ENCODE results near the gene JMJD7. TPM values are rescaled to one million over a fixed set of nuclear protein-coding genes. Genes with fewer than 3 reads are reported as not detected.

JMJD7 gene
- total and polyA plus RNA-seq, 9 of the 15 experiments (the other 6 are each of a cell fraction or from before 2014, with no cell fraction given) = 1.2 to 13.9 (median 6.1) TPM

DNA sequence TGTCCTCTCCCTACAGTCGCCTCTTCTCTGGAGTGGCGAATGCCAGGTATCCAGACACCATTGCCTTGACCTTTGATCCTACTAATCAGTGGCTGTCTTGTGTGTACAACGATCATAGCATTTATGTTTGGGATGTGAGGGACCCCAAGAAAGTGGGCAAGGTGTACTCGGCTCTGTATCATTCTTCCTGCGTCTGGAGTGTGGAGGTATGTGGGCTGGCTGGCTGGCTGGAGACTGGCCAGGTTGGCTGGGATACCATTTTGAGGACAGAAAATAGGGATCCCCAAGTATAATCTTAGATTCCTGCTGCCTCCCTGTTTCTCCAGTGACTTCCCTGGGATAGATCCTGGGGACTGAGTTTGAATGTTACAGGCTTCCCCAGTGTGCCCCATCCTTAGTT lies 13.4 kb upstream of the JMJD7 start:
- H3K4me2 ChIP-seq (ENCODE audit: insufficient read depth, low read length) = no peak overlapping the region
- intact Hi-C loops (cut with micrococcal nuclease) = loop anchor here (5.0 kb wide), 1 partner anchor 88 kb away; no protein-coding TSS in a partner anchor
- no TSS peak for BruUV-seq (replicated peaks)
- no peaks in the 10 kb centered on the region for H3K9me1 ChIP-seq (ENCODE audit: control insufficient read depth, insufficient read depth, low read length)
- H3K9me3 ChIP-seq (replicated peaks; ENCODE audit: control insufficient read depth, insufficient read depth, low read depth, low read length) = no peaks in the 10 kb centered on the region
- H3K4me1 ChIP-seq (replicated peaks in 1 of 2; ENCODE audit: control insufficient read depth in 2 of 2, insufficient read depth in 2 of 2, low read length in 2 of 2) = peaks cover 3 to 7% of the 10 kb centered on the region in 2 experiments; a peak in 3 of 5 replicates
- FAIRE-seq = no peak
- H4K20me1 ChIP-seq (replicated peaks; ENCODE audit: control insufficient read depth, insufficient read depth, low read length) = 0 out of 2 replicates have a peak, but pooled peaks cover 4% of the 10 kb centered on the region
- H2AFZ ChIP-seq (ENCODE audit: low read depth, low read length) = no peak overlapping the region
- H3K9ac ChIP-seq (ENCODE audit: insufficient read depth in 1 of 2, low read depth in 2 of 2, low read length in 2 of 2) = no peak overlapping the region
- H3K79me2 ChIP-seq (ENCODE audit: control insufficient read depth, insufficient read depth, low read length) = no peaks in the 10 kb centered on the region
- ATAC-seq = no peak
- ChIA-PET POLR2A (no interaction called here), CTCF (ENCODE audit: low intra/inter-chr PET ratio) (no interaction called here)
- no peak overlapping the region for H3K27ac ChIP-seq (ENCODE audit: extremely low read depth, low read depth, low read length)
- no peak for DNase-seq (ENCODE audit: extremely low read depth in 1 of 4, low spot score in 3 of 4)
- peaks cover 7% of the 10 kb centered on the region; the same call in 2 of the 3 replicates for H3K36me3 ChIP-seq (ENCODE audit: control insufficient read depth, insufficient read depth, low read length)
- WGBS (ENCODE audit: insufficient coverage, low coverage, missing lambda C conversion rate) = 69% methylated on average over 5 of the region's 5 CpGs
- H3K4me3 ChIP-seq = no peak overlapping the region
- no peaks in the 10 kb centered on the region for H3K27me3 ChIP-seq (ENCODE audit: control insufficient read depth in 2 of 2, insufficient read depth in 2 of 2, low read length in 2 of 2)
- in situ Hi-C loops (cut with MboI) = loop anchor here (5.0 to 25.0 kb wide), 3 partner anchors 42 to 352 kb away; partner anchors contain the start of gene MAPKBP1
- TF ChIP-seq, protein P1, sequence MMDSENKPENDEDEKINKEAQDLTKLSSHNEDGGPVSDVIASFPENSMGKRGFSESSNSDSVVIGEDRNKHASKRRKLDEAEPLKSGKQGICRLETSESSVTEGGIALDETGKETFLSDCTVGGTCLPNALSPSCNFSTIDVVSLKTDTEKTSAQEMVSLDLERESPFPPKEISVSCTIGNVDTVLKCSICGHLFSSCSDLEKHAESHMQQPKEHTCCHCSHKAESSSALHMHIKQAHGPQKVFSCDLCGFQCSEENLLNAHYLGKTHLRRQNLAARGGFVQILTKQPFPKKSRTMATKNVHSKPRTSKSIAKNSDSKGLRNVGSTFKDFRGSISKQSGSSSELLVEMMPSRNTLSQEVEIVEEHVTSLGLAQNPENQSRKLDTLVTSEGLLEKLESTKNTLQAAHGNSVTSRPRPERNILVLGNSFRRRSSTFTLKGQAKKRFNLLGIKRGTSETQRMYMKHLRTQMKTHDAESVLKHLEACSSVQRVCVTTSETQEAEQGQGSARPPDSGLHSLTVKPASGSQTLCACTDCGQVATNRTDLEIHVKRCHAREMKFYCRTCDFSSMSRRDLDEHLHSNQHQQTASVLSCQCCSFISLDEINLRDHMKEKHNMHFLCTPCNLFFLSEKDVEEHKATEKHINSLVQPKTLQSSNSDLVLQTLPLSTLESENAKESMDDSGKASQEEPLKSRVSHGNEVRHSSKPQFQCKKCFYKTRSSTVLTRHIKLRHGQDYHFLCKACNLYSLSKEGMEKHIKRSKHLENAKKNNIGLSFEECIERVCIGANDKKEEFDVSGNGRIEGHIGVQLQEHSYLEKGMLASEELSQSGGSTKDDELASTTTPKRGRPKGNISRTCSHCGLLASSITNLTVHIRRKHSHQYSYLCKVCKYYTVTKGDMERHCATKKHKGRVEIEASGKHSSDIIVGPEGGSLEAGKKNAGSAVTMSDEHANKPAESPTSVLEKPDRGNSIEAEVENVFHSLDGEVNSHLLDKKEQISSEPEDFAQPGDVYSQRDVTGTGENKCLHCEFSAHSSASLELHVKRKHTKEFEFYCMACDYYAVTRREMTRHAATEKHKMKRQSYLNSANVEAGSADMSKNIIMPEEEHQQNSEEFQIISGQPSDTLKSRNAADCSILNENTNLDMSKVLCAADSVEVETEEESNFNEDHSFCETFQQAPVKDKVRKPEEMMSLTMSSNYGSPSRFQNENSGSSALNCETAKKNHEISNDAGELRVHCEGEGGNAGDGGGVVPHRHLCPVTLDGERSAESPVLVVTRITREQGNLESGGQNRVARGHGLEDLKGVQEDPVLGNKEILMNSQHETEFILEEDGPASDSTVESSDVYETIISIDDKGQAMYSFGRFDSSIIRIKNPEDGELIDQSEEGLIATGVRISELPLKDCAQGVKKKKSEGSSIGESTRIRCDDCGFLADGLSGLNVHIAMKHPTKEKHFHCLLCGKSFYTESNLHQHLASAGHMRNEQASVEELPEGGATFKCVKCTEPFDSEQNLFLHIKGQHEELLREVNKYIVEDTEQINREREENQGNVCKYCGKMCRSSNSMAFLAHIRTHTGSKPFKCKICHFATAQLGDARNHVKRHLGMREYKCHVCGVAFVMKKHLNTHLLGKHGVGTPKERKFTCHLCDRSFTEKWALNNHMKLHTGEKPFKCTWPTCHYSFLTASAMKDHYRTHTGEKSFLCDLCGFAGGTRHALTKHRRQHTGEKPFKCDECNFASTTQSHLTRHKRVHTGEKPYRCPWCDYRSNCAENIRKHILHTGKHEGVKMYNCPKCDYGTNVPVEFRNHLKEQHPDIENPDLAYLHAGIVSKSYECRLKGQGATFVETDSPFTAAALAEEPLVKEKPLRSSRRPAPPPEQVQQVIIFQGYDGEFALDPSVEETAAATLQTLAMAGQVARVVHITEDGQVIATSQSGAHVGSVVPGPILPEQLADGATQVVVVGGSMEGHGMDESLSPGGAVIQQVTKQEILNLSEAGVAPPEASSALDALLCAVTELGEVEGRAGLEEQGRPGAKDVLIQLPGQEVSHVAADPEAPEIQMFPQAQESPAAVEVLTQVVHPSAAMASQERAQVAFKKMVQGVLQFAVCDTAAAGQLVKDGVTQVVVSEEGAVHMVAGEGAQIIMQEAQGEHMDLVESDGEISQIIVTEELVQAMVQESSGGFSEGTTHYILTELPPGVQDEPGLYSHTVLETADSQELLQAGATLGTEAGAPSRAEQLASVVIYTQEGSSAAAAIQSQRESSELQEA (IDR thresholded peaks at IDR 0.05; ENCODE audit: low read depth) = no peak
- TF ChIP-seq ZNF75A (CRISPR knock-in tag; IDR thresholded peaks at IDR 0.05) = no peak
- TF ChIP-seq, protein P2, sequence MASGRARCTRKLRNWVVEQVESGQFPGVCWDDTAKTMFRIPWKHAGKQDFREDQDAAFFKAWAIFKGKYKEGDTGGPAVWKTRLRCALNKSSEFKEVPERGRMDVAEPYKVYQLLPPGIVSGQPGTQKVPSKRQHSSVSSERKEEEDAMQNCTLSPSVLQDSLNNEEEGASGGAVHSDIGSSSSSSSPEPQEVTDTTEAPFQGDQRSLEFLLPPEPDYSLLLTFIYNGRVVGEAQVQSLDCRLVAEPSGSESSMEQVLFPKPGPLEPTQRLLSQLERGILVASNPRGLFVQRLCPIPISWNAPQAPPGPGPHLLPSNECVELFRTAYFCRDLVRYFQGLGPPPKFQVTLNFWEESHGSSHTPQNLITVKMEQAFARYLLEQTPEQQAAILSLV (tag; IDR thresholded peaks at IDR 0.05) = no peak
- TF ChIP-seq PRPF4 (IDR thresholded peaks at IDR 0.05; ENCODE audit: insufficient read depth, low read depth, low read length, poor library complexity, severe bottlenecking) = no peak
- TF ChIP-seq ZNF274 (IDR thresholded peaks at IDR 0.05; ENCODE audit: borderline replicate concordance, low read depth, low read length) = no peak
- no peak for TF ChIP-seq MEIS2 (IDR thresholded peaks at IDR 0.05; ENCODE audit: partially characterized antibody)
- no peak for TF ChIP-seq NR2C2 (CRISPR knock-in tag; IDR thresholded peaks at IDR 0.05)
- no peak for TF ChIP-seq NR2C2 (tag; IDR thresholded peaks at IDR 0.05)
- no peak for TF ChIP-seq PHB2 (IDR thresholded peaks at IDR 0.05; ENCODE audit: low read depth)
- no peak for TF ChIP-seq YBX1 (IDR thresholded peaks at IDR 0.05)
- no peak for TF ChIP-seq IRF2 (CRISPR knock-in tag; IDR thresholded peaks at IDR 0.05)
- TF ChIP-seq SLC30A9 (CRISPR knock-in tag; IDR thresholded peaks at IDR 0.05) = no peak
- TF ChIP-seq E2F3 (CRISPR knock-in tag; IDR thresholded peaks at IDR 0.05) = no peak
- TF ChIP-seq, protein P3, sequence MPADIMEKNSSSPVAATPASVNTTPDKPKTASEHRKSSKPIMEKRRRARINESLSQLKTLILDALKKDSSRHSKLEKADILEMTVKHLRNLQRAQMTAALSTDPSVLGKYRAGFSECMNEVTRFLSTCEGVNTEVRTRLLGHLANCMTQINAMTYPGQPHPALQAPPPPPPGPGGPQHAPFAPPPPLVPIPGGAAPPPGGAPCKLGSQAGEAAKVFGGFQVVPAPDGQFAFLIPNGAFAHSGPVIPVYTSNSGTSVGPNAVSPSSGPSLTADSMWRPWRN (IDR thresholded peaks at IDR 0.05; ENCODE audit: low read depth) = no peak
